Measurements from ENCODE around the gene DVL2. TPM values are rescaled to one million over a fixed set of nuclear protein-coding genes. Genes with fewer than 3 reads are reported as not detected.

Gene DVL2
- total RNA-seq, 2 experiments from 2014 or later: 53.2 TPM

DNA sequence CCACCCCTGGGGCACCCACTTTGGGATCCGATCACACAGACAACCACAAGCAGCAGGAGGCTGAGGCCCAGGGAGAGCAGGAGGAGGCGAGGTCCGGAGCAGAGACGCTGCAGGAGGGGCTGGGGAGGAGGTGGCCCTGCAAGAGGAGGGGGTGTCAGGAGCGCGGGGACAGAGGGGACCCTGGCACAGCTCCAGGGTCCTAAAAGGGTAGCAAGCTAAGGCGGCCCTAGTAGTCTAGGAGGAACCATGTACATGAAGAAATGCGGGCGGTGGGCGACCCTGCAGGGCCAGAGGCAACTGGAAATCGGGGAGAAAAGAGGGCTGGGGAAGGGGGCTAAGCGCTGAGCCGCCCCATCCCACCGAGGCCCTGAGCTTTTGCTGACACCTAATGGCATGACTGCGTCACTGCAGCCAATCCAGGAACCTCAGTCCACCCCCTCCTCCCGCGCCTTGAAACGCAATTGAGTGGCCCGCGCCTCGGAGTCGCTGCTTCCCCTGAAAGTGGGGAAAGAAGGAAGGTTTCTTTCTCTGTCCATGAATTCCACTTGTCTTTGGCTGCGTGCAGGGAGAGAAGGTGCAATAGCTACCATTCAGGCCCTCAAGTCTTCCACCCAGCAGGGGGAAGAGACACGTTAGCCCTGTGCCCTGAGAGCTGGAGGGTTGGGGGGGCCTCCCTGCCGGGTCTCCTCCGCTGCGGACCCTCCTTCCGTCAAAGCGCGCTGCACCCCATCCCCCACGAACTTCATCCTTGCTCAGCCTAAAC lies 56.9 kb downstream of the DVL2 start:
- Mint-ChIP-seq H3K27me3 (peaks cover 14% of the 10 kb centered on the region), H3K9me3 (no peaks in the 10 kb centered on the region), H3K4me1 (peaks cover 13% of the 10 kb centered on the region), H3K4me3 (peak overlapping the region; percentile 53), H3K27ac (peak overlapping the region; percentile 52), H3K36me3 (ENCODE audit: low read depth) (no peaks in the 10 kb centered on the region)
- DNase-seq: peak; percentile 74
- ChIA-PET CTCF (interaction anchor here (0.6 to 2.6 kb wide), 15 partner anchors 10 to 263 kb away, joined by 3 to 13 read pairs (median 4); no protein-coding TSS in a partner anchor), POLR2A (interaction anchor here (0.6 kb wide), 1 partner anchor 265 kb away, joined by 3 read pairs; no protein-coding TSS in a partner anchor)

DNA sequence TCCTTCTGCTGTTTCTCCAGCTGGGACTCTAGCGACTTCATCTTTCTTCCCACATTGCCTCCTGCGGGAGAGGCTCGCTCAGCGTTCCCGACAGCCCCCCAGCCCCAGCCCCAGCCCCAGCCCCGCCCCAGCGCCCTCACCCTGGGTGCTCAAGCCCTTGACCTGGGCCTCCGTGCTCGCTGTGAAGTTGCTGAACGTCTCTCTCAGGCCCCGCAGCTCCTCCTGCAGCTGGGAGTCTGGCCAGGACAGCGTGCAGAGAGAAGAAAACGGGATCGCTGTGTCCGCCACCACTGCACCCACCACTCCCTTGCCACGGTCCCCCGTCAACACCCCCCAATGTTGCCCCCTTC lies 57.5 kb downstream of the DVL2 start:
- ChIA-PET POLR2A (interaction anchor here (0.6 kb wide), 1 partner anchor 265 kb away, joined by 3 read pairs; no protein-coding TSS in a partner anchor), CTCF (interaction anchor here (0.6 to 2.6 kb wide), 14 partner anchors 11 to 498 kb away, joined by 3 to 13 read pairs (median 4); no protein-coding TSS in a partner anchor)
- Mint-ChIP-seq H3K9me3 (no peaks in the 10 kb centered on the region), H3K4me1 (peaks cover 13% of the 10 kb centered on the region), H3K4me3 (no peak overlapping the region), H3K27me3 (peaks cover 16% of the 10 kb centered on the region), H3K27ac (no peak overlapping the region), H3K36me3 (ENCODE audit: low read depth) (no peaks in the 10 kb centered on the region)
- no peak for DNase-seq

DNA sequence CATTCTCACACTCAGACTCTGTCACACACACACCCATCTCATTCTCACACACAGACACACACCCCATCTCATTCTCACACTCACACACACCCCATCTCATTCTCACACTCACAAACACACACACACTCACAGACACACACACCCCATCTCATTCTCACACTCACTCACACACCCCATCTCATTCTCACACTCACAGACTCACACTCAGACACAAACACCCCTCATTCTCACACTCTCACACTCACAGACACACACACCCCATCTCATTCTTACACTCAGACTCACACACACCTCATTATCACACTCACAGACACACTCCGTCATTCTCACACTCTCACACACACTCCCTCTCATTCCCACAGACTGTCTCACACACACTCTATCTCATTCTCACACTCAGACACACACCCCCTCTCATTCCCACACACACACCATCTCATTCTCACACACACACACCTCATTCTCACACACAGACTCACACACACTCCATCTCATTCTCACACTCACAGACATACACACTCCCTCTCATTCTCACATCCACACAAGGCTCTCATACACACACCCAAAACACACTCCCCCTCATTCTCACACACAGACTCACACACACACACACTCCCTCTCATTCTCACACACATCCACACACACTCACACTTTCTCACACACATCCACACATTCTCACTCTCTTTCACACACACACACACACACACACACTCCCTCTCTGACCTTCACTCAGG lies 58.0 kb downstream of the DVL2 start:
- ChIA-PET POLR2A (interaction anchor here (0.6 kb wide), 1 partner anchor 264 kb away, joined by 3 read pairs; no protein-coding TSS in a partner anchor), CTCF (interaction anchor here (0.6 to 2.5 kb wide), 4 partner anchors 12 to 497 kb away, joined by 4 to 12 read pairs (median 4); no protein-coding TSS in a partner anchor)
- Mint-ChIP-seq H3K4me1 (peaks cover 13% of the 10 kb centered on the region), H3K27ac (no peak overlapping the region), H3K27me3 (peaks cover 16% of the 10 kb centered on the region), H3K4me3 (no peak overlapping the region), H3K36me3 (ENCODE audit: low read depth) (no peaks in the 10 kb centered on the region), H3K9me3 (no peaks in the 10 kb centered on the region)
- DNase-seq: no peak

Small RNA genes within 50 kb of the gene (microRNA-seq; reads per million reads assigned to microRNA genes)
- 1,458 reads per million, percentile 89 among the genes with 10 or more reads in this experiment for gene MIR324 (ENCODE audit: borderline microRNAs expressed, borderline replicate concordance)

Other genes starting within 250 kb of the DVL2 start
- not detected for gene ALOX12, start 238.5 kb downstream of the DVL2 start, total RNA-seq
- gene RNASEK, start 221.9 kb downstream of the DVL2 start, total RNA-seq: 100 to 1,000 TPM; 134 to 170 TPM
- under 1 TPM; 0.40 TPM for gene BCL6B, start 211.5 kb downstream of the DVL2 start, total RNA-seq
- 10 to 100 TPM; 18.0 to 19.1 TPM for gene SLC16A13, start 198.5 kb downstream of the DVL2 start, total RNA-seq
- gene SLC16A11, start 190.4 kb downstream of the DVL2 start, total RNA-seq: not detected
- not detected for gene CLEC10A, start 154.3 kb downstream of the DVL2 start, total RNA-seq
- not detected for gene ASGR2, start 119.7 kb downstream of the DVL2 start, total RNA-seq
- under 1 TPM; 0.29 to 0.62 TPM for gene ASGR1, start 55.1 kb downstream of the DVL2 start, total RNA-seq
- gene DLG4, start 14.7 kb downstream of the DVL2 start, total RNA-seq: 1 to 10 TPM; 9.4 to 9.5 TPM
- gene ACADVL, start 14.6 kb downstream of the DVL2 start, total RNA-seq: 100 to 1,000 TPM; 338 to 370 TPM
- gene PHF23, start 4.9 kb upstream of the DVL2 start, total RNA-seq: 10 to 100 TPM; 55.9 to 59.2 TPM
- 100 to 1,000 TPM; 256 to 279 TPM for gene GABARAP, start 7.9 kb upstream of the DVL2 start, total RNA-seq
- 100 to 1,000 TPM; 168 to 183 TPM for gene CTDNEP1, start 17.2 kb upstream of the DVL2 start, total RNA-seq
- gene ELP5, start 17.7 kb upstream of the DVL2 start, total RNA-seq: 10 to 100 TPM; 41.7 to 42.4 TPM
- under 1 TPM in 1 of 2 experiments, not detected in 1; 0.29 TPM for gene CLDN7, start 28.0 kb upstream of the DVL2 start, total RNA-seq
- gene SLC2A4, start 47.2 kb upstream of the DVL2 start, total RNA-seq: not detected
- gene YBX2, start 60.1 kb upstream of the DVL2 start, total RNA-seq: under 1 TPM; 0.55 to 0.83 TPM
- gene EIF5A, start 73.1 kb upstream of the DVL2 start, total RNA-seq: 100 to 1,000 TPM; 470 to 502 TPM
- 100 to 1,000 TPM in 1 of 2 experiments, 10 to 100 TPM in 1; 85.9 to 105 TPM for gene GPS2, start 80.8 kb upstream of the DVL2 start, total RNA-seq
- 10 to 100 TPM; 34.7 to 38.1 TPM for gene NEURL4, start 94.8 kb upstream of the DVL2 start, total RNA-seq
- 100 to 1,000 TPM; 727 to 775 TPM for gene ACAP1, start 102.0 kb upstream of the DVL2 start, total RNA-seq
- 10 to 100 TPM; 11.2 to 12.5 TPM for gene KCTD11, start 117.6 kb upstream of the DVL2 start, total RNA-seq
- gene TMEM95, start 120.6 kb upstream of the DVL2 start, total RNA-seq: under 1 TPM in 1 of 2 experiments, not detected in 1; 0.23 TPM
- 1 to 10 TPM; 1.5 to 2.1 TPM for gene TNK1, start 146.6 kb upstream of the DVL2 start, total RNA-seq
- gene PLSCR3, start 160.0 kb upstream of the DVL2 start, total RNA-seq: 100 to 1,000 TPM; 151 to 161 TPM
- gene TMEM256, start 169.6 kb upstream of the DVL2 start, total RNA-seq: 10 to 100 TPM; 47.2 to 48.3 TPM
- gene NLGN2, start 173.3 kb upstream of the DVL2 start, total RNA-seq: 1 to 10 TPM in 1 of 2 experiments, under 1 TPM in 1; 0.89 to 1.4 TPM
- not detected for gene SPEM1, start 185.8 kb upstream of the DVL2 start, total RNA-seq
- gene SPEM2, start 191.1 kb upstream of the DVL2 start, total RNA-seq: not detected
- gene SPEM3, start 194.3 kb upstream of the DVL2 start, total RNA-seq: not detected
- gene TMEM102, start 200.9 kb upstream of the DVL2 start, total RNA-seq: 10 to 100 TPM; 16.7 to 18.1 TPM
- gene FGF11, start 205.0 kb upstream of the DVL2 start, total RNA-seq: 1 to 10 TPM; 6.8 to 9.4 TPM
- gene CHRNB1, start 210.5 kb upstream of the DVL2 start, total RNA-seq: 10 to 100 TPM; 18.8 to 19.2 TPM
- 10 to 100 TPM; 25.8 to 28.4 TPM for gene ZBTB4, start 245.1 kb upstream of the DVL2 start, total RNA-seq
- not detected for gene SLC35G6, start 246.9 kb upstream of the DVL2 start, total RNA-seq
- 100 to 1,000 TPM; 175 to 201 TPM for gene POLR2A, start 249.8 kb upstream of the DVL2 start, total RNA-seq